ENCODE results near the gene TIMP2.
"Not testable (repeated sequence)": the region's sequence is repeated elsewhere in the genome, so short reads cannot be mapped to it uniquely, and the experiment has no call there.

Gene TIMP2

DNA sequence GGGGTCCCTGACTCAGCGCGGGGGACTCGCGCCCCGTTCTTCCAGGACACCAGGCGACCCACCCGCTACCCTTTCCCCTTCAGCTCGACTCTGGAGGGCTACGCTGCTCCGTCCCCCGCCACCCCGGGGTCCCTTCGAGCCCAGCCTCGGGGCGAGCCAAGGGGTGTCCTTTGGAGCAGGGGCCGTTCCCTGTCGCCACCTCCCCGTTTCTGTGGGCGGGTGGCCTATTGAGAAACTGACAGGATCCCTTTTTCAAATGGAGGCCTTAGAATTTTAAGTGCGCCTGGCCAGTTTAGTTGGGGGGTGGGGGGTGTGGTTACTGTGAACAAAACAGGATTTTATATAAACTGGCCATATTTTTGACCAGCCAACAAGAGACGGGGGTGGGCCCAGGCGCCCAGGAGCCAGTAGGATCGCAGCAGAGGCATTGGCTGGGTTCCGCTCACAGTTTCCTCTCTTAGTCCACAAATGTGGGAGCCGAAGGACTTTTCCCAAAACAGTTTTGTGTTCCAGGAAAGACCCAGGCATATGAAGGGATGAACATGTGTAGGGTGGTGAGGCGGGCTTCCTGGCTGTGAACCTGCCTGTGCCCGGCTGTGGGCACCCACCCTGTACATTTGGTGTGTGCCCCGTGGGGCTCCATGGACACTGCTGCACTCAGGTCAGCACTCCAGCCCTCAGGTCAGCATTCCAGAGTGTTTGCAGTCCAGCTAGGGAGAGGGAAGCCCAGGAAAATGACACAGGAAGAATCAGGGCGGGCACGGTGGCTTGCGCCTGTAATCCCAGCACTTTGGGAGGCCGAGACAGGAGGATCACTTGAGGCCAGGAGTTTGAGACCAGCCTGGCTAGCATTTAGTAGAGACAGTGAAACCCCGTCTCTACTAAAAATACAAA lies 722 bp upstream of the TIMP2 start:
- no peak for DNase-seq

DNA sequence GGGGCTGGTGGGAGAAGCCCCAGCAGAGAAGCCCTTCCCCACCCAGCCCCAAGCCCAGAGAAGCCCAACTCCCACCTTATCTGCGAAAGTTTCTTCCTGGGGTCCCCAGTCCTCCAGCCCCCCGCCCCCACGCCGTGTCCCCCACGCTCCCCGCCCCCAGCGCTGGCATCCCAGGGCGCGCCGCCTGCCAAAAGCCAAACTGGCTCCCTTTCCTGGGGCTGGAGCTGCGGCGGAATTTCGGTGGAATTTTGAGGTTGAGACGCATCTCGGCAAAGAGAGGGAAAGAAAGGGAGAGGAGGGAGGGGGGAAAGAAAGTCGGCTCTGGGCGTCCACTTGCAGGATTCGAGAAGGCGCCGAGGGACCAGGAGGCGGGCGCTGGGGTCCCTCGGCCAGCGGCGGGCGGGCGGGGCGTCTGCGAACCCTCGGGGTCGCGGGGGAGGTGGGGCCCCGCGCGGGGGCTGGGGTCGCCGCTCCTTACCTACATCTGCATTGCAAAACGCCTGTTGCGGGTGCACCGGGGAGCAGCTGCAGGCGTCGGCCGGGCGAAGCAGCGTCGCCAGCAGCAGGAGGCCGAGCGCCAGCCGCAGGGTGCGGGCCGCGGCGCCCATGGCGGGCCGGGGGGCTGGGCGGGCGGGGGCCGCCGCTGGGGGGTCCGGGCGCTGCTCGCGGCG lies 571 bp downstream of the TIMP2 start:
- no peak for DNase-seq

DNA sequence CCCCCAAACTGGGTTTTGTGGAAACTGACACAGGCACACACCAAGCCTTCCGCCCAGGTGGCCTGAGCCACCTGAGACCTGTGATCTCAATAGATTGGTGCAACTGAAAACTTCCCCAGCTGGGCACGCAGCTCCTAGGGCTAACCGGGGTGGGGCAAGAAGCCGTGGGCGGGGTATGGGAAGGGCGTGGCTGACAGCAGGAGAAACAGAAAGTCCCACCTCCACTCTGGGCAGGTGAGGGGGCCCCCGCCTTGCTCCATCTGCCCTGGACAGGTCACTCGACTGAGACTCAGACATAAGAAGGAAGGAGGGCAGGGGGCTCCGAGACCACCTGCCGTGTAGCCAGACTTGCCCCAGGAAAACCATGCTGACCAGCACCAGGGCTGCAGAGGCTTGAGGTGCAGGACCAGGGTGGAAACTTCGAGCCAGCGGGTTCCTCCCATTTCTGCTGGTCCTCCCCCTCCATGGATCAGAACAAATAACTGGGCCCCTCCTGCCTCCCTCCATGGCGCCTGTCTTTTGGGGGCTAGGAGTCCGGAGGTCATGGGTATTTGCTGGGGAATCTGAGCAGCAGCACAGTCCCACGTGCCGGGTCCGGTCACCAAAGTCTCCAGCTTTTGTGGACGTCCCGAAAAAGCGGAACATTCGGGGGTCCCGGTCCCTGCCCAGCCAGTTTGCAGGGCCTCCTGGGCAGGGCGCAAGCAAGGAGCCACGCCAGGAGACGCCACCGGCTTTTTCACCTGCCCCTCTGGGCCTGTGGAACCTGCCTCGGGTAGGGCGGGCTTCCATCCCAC lies 1.3 kb downstream of the TIMP2 start:
- no peak for DNase-seq

DNA sequence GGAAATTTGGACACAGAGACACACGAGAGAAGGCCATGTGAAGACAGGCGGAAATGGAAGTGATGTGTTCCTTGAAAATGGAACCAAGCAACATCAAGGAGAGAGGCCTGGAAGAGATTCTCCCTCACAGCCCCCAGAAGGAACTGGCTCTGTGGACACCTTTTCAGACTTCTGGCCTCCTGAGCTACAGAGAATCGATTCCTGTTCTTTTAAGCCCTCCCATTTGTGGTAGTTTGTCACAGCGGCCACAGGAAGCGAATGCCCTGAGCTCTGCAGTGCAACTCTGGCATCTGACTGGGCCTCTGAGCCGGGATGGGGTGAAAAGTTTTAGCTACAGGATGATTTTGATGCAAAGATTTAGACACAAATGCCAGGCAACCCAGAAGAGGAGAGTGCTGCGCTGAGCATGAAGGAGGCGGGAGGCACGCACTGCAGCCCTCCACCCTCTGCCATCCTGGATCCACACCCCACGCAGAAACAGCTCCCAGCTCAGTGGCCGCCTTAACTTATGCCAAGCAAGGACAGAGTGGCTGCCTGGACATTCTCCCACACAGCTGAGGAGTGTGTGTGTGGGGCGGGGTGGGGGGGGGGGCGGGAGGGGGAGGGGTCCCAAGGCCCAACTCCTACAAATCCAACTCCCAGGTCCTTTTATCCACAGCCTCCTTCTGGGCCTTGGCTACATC lies 2.2 kb downstream of the TIMP2 start:
- no peak for DNase-seq

DNA sequence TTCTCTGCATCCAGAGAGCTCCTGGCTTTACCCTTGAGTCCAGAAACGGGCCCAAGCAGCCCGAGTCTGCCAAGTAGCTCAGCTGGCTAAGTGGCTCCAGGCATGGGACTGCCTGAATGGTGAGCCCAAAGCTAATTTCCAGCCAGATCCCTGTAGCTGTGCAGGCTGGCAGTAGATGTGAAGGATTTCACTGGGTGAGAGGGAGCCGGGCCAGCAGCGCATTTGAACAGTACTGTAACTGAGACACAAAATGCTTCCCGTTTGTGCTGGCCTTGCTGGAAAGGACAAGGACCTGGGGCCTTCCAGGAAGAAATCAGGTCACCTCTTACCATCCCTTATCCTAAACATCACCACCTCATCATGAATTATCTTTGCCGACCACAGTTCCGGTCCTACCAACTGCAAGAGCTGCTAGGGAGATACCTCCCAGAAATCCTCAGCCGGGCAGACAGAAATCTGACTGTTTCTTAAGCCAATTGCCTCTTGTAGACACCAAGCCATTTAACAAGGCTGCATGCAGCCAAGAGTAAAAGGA lies 3.7 kb downstream of the TIMP2 start:
- no peak for DNase-seq

DNA sequence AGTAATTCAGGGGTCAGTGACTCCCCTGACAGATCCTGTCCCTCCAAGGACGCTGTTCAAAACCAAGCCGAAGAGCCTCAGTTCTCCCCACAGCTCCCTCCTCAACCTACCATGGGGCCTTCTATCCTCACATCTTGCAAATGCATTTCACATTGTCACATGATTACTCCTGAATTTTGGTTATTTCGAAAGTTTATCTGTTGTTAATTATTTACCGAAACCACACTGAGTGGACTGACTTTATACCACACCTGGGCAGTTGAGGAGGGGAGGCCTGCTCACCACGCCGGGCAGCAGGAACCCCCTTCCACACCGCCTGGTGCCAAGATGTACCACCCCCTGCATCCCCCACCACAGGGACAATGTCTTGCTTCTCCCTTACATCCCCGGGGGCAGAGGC lies 4.7 kb downstream of the TIMP2 start:
- no peak for DNase-seq

DNA sequence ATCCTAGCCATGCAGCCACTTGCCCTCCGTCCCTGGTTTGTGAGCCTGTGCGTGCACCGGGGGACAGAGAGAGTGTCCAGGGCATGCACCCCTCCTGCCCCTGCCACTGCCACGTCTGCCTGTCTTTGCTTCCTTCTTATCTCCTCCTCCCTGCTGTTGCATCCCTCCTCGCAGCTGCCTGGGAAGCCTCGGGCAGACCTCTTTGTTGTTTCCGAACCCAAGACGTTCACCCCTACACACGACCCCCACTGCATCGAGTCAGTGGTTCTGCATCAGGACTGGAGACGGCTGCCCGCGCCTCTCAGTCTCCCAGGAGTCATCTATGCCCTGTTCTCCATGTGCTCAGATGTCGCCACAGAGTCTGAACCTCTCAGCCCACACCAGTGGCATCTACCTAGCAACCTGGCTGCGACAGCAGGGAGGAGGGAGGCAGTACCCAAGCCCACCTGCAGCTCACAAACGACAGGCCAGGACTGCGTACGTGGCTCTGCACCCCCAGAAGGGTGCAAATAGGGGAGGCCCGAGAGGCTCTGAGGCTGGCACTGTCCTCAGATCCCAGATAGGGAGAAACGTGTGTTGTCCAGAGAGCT lies 5.2 kb downstream of the TIMP2 start:
- DNase-seq: no peak

DNA sequence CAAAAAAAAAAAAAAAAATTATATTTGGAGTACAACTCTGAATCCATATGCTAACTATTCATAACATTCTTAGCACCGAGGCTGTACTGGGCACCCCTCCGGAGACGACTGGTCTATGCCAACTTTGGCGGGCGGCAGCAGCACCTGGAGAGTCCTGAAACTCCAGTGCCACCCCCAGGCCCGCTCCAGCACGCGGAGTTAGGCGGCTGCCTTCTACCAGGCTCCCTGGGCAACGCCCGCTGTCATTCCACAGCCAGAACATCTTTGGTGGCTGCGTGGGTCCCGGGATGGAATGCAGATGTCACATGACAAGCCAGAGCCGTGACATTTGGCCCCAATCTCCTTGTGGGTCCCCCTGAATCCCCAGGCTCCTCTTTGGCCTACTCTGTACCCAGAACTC lies 6.2 kb downstream of the TIMP2 start:
- DNase-seq: no peak

DNA sequence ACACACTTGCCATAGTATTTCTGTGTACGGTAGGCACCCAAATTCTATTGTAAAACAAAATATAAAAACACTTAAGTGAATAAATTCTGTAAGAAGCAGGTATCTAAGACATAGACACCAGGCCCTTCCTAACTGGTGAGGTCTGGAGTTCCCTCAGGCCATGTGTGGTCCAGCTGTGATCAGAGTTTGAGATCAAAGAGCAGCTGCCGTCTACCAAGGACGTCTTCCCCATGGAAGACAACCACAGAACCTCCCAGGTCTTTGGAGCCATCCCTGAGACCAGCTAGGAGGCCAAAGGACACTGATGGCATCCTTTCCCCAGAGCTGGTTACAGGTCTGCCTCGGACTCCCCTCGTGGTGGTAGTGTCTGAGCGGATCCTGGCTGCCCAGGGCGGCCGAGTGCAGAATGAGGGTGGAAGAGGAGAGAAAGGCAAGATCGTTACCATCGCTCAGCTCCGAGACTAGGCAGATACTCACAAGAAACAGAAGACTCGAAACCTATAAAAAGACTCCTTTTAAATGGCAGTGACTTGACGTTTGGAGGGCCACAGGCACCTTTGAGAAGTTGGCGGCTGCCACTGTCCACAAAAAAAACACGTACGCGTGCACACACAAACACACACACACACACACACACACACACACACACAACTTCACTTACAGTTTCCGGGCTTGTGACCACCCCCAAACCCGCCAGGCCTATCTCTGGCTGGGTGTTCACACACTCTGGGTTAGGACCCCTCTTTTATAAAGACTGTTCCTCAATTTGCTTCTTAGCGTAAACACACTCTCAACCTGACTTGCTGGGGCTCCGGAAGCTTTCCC lies 7.5 kb downstream of the TIMP2 start:
- no peak for DNase-seq

DNA sequence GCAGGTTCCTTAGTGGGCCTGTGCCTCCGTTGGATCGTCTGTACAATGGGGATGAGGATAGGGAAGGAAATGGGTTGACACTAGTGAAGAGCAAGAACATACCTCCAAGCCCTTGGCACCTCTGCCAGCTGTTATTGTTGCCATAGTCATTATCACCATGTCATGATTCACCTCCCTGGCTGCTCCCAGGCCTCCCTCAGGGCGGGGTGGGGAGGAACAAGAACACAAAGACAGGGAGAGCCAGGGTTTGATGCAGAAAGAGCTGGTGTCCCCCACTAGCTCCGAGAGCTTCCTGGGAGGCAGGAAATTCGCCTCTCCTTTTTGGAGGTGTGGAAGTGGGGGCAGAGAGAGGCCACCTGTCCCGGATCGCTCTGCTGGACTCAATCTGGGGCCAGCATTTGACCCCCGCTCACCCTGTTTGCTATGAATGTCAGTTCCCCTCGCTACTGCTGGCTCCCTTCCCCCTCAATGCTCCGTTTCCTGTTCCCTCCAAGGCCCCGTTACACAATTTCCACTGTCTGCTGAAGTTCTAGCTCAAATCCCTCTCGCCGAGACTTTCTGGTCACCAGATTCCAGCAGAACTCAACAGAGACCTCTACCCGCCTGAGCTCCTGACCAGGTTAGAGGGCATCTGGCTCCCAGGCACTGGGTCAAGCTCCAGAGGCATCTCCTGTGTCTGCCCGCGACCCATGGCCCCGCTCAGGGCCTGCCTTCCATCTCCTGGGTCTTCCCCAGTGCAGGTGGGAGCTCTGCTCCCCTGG lies 9.1 kb downstream of the TIMP2 start:
- no peak for DNase-seq

DNA sequence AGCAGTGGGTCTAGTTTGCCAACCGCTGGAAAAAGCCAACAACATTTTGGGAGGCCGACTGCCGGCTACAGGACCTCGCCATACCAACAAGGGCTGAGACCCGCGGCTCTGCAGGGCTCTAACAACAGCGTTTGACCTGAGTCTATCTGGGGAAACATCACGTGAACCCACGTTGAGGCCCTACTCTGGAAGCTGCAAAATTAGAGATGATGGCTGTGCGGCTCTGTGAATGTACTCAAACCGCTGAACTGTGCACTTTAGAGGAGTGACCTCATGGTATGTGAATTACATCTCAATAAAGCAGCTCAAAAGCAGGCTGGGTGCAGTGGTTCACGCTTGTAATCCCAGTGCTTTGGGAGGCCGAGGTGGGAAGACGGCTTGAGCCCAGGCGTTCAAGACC lies 12.1 kb downstream of the TIMP2 start:
- no peak for DNase-seq

DNA sequence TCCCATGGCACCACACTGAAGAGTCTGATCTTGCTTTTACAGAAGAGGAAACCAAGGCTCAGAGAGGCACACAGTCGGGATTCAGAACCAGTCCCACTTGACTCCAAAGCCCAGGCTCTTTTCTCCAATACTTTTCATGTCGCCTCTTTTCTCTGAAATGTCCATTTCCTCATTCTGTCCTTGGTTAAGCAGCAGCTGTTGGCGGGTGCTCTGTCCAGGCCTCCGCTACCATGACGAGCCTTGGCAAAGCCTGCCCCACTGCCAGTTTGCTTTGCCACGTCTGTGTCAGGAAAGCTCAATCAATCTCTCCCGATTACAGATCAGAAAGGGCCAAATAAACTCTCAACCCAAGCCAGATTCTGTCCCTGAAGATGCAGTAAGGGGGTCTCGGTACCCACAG lies 13.1 kb downstream of the TIMP2 start:
- DNase-seq: no peak

DNA sequence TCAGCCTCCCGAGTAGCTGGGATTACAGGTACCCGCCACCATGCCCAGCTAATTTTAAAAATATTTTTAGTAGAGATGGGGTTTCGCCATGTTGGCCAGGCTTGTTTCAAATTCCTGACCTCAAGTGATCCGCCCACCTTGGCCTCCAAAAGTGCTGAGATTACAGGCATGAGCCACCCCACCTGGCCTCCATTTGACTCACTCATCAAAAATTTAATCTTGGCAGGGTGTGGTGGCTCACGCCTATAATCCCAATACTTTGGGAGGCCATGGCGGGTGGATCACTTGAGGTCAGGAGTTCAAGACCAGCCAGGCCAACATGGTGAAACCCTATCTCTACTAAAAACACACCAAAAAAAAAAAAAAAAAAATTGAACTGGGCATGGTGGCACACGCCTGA lies 13.6 kb downstream of the TIMP2 start:
- not testable (repeated sequence) for DNase-seq

DNA sequence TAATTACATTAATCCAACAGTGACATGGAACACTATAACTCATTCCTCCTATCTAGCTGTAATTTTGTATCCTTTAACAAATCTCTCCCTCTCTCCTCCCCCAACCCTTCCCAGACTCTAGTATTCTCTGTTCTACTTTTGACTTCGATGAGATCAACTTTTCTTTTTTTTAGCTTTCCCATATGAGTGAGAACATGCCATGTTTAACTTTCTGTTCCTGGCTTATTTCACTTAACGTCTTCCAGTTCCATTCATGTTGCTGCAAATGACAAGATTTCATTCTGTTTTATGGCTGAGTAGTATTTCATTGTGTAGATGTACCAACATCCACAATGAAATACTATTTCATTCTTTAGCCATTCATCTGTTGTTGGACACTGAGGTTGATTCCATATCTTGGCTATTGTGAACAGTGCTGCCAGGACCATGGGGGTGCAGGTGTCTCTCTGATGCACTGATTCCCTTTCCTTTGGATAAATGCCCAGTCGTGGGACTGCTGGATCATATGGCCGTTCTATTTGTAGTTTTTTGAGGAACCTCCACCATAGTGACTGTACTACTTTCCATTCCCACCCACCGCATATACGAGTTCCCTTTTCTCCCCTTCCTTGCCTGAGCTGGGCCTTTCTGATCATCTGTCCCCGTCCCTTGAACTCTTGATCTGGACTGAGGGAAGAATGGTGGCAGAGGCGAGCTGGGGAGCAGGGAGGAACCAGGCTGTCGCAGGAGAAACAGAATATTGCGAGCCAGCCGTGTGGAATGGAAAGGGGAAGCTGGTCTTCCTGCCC lies 14.5 kb downstream of the TIMP2 start:
- DNase-seq: no peak

DNA sequence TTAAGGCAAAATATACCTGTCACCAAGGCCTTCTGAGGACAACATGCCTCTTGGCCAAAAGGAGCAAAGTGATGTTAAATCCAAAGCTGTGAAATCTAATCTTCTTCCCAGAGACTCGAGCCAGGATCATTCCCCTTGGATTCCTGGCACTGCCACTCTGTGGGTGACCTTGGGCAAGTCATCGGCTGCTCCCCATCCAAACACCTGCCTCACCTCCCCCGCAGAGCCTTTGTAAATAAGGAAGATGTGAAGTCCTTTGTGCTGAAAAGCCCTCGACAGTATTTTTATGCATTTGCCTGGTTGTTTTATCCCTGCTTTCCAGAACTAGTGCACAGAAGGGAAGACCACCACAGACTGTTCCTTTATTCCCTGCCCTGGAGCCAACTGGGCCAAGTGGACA lies 16.8 kb downstream of the TIMP2 start:
- no peak for DNase-seq

DNA sequence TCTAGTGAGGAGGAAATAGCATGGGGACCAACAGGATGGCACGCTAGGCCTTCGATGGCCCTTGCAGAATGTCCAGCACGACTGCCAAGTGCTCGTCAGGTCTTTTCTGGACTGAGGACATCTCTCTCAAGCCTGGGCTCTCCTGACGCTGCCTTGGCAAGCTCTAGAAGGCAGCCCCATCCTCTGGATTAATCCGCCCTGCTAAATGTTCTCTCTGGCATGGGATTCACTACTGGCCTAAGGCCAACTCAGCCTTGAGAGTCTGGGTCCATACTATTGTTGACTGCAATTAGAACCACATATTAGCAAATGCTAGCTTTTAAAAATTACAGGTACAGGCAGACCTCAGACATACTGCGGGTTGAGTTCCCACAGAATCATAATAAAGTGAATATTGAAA lies 19.6 kb downstream of the TIMP2 start:
- DNase-seq: no peak

DNA sequence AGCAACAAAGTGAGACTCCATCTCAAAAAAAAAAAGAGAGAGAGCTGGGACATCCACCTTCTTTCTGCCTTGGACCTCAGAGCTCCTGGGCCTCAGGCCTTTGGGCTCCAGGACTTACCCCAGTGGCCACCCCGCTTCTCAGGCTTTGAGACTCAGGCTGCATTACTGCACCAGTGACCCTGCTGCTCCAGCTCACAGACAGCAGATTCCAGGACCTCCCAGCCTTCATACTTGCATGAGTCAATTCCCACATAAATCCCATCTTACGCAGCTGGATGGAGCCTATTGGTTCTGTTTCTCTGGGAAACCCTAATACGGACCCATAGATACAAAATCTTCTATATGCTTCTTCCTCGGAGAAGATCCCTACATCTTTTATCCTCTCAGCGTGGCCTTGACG lies 20.1 kb downstream of the TIMP2 start:
- no peak for DNase-seq

DNA sequence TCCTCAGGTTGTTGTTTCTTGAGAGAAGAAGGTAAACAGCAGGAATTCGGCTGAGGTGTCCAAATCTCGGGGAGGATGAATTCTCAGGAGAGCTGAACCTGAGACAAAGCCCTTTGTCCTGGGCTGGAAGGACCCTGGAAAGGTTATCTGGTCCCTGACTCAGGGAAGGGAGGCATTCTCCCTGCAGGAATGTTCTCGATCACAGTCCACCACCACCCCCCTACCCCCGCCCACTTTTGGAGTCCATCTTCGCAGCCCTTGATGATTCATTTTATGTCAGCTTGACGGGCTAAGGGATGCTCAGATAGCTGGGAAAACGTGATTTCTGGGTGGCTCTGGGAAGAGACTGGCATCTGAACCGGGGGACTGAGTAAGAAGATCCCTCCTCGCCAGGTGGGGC lies 20.8 kb downstream of the TIMP2 start:
- no peak for DNase-seq

DNA sequence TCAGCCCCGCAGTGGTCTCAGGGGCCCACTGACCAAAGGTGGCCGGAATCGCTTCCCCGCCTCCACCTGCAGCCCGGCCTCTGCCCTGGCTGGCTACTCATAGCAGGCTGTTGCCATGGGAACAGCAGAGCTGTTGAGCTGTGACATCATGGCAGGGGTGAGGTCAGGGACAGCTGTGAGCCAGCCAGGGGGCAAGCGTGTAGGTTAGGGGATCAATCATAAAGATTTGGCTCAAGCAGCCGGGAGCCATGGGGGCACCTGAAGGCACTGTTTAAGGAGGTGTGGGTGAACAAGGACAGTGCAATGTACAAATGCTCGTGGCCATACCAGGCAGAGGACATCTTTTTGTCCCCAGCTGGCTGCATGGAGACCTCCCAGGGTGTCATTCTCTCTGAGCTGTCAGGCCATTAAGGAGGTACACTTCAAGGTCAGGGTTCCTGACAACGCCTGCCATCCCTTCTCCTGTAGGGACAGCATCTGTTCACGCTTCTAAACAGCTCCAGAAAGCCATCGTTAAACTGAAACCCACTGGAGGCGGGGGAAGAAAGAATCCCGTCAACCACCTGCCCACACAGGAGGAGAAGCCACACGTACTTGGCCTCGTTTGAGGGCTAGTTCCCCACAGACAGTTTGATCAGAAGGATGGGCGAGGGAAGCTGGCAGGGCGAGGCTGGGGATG lies 21.9 kb downstream of the TIMP2 start, which contains the start of gene CEP295NL:
Gene CEP295NL (minus strand): TSS at position 101 of the 679 bp plus-strand sequence. CDS start 1,373 bp downstream, outside the sequence.
- no peak for DNase-seq

Measured in KG1 (cell line).